GM18520 (cell line): ENCODE measurements around the gene CLEC12A.
"Not testable (repeated sequence)": the region's sequence is repeated elsewhere in the genome, so short reads cannot be mapped to it uniquely, and the experiment has no call there.

ENCODE experiments used
- ATAC-seq: cut with Tn5 transposase; IDR thresholded peaks from one replicate; pipeline ENCODE4 v1.9.1; 2021; ENCODE audit not compliant: unreplicated experiment

The CLEC12A gene

GRCh38 chr12:9961901-9962300, 9.3 kb upstream of the CLEC12A start:
- ATAC-seq, result no peak

- no peak for ATAC-seq
These were observed 1.5 kb upstream of the CLEC12A start for GRCh38 chr12:9969673-9970072.

GRCh38 chr12:9973949-9974348, 2.7 kb downstream of the CLEC12A start:
- no peak for ATAC-seq

GRCh38 chr12:9974731-9975130, 3.5 kb downstream of the CLEC12A start:
- ATAC-seq, result not testable (repeated sequence)

GRCh38 chr12:9975614-9976013, 4.4 kb downstream of the CLEC12A start:
- no peak for ATAC-seq

- ATAC-seq, result not testable (repeated sequence)
These were observed 5.4 kb downstream of the CLEC12A start for GRCh38 chr12:9976626-9977025.

- no peak for ATAC-seq
These were observed 6.7 kb downstream of the CLEC12A start for GRCh38 chr12:9977916-9978315.

- ATAC-seq, result no peak
These were observed 8.9 kb downstream of the CLEC12A start for GRCh38 chr12:9980126-9980525.

- no peak for ATAC-seq
These were observed 20.7 kb downstream of the CLEC12A start for GRCh38 chr12:9991876-9992275.

- no peak for ATAC-seq
These were observed 21.1 kb downstream of the CLEC12A start for GRCh38 chr12:9992296-9992695.

GRCh38 chr12:9999016-9999415, 27.8 kb downstream of the CLEC12A start, which contains the start of gene CLEC1B:
Gene CLEC1B, minus strand, starts transcription at chr12:9999121. Its CDS starts 21 bp downstream, at chr12:9999100.
- ATAC-seq, result no peak

- no peak for ATAC-seq
These were observed 30.1 kb downstream of the CLEC12A start for GRCh38 chr12:10001171-10001776.

- ATAC-seq, result no peak
These were observed 41.6 kb downstream of the CLEC12A start for GRCh38 chr12:10012630-10013330.

- no peak for ATAC-seq
These were observed 44.2 kb downstream of the CLEC12A start for GRCh38 chr12:10015450-10015849.

GRCh38 chr12:10016881-10017280, 45.7 kb downstream of the CLEC12A start:
- no peak for ATAC-seq

GRCh38 chr12:10018386-10018785, 47.2 kb downstream of the CLEC12A start:
- no peak for ATAC-seq

GRCh38 chr12:10021342-10021741, 50.1 kb downstream of the CLEC12A start:
- no peak for ATAC-seq

GRCh38 chr12:10025236-10025635, 54.0 kb downstream of the CLEC12A start:
- no peak for ATAC-seq

GRCh38 chr12:10026666-10027065, 55.5 kb downstream of the CLEC12A start:
- ATAC-seq, result not testable (repeated sequence)

GRCh38 chr12:10027311-10027710, 56.1 kb downstream of the CLEC12A start:
- no peak for ATAC-seq

GRCh38 chr12:10027721-10028120, 56.5 kb downstream of the CLEC12A start:
- no peak for ATAC-seq

GRCh38 chr12:10030446-10030845, 59.2 kb downstream of the CLEC12A start, which contains the start of gene CLEC9A:
Gene CLEC9A, plus strand, starts transcription at chr12:10030682. Its CDS starts 22,006 bp downstream, at chr12:10052688.
- no peak for ATAC-seq
